AG20443 (cell line): ENCODE results near the gene KCNH8.
"Not testable (repeated sequence)": the region's sequence is repeated elsewhere in the genome, so short reads cannot be mapped to it uniquely, and the experiment has no call there.

ENCODE experiments used
- DNase-seq: peaks from one replicate; pipeline ENCODE4 v3.0.0; 2012; ENCODE audit warnings: low spot score, mixed read lengths

The KCNH8 gene

DNA sequence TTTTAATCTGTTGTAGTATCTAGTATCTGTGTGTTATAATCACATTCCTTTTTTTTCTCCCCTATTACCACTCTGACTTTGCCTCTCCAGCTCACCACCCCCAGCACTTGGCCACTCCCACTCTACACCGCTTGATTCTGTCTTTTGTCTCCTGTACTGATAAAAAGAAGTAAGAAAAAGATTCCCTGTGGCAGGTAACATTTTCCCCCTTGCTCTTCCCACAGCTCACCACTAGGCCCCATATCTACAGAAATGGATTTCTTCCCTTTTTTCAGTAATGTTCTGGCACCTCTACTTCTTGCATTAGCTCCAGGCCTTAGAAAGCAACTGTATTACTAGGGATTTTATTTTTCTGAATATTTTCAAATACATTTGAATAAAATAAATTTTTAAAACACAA is 25.6 kb downstream of the KCNH8 start:
- DNase-seq = no peak

DNA sequence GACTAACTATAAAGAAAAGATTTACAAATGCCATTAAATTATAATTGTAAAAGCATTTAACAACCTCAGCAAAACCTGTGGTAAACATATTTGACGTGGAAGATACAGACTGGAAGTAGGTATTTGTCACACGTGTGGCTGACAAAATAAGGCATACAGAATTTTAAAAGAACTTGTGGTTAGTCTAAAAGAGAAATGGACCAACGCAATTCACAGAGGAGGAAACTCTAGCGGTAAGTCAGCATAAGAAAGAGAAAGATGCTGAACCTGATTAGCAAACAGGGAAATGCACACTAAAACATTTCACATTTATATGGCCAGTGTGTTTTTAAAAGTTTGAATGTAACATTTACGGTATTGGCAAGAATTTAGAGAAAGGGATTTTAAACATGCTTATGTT is 35.3 kb downstream of the KCNH8 start:
- DNase-seq = no peak

- no peak for DNase-seq
Observed at GRCh38 chr3:19190126-19190525, 41.8 kb downstream of the KCNH8 start.

DNA sequence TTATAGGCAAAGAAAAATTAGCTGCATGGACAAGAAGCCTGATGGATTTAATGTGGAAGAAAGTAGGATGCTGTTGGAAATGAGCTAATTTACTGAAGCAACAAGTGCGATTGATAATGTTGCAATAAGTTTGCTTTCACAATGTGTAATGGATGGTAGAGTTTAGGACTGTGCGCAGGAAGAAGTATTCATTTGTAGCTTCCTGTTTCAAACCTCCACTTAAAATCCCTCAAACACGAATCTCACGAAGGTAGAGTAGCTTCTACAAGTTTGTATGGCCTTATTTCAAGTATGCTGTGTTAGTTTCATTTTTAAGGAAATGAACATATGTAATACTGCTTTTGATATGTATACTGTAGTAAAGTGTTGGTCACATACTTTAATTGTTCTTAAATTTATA is 42.3 kb downstream of the KCNH8 start:
- DNase-seq = no peak

DNA sequence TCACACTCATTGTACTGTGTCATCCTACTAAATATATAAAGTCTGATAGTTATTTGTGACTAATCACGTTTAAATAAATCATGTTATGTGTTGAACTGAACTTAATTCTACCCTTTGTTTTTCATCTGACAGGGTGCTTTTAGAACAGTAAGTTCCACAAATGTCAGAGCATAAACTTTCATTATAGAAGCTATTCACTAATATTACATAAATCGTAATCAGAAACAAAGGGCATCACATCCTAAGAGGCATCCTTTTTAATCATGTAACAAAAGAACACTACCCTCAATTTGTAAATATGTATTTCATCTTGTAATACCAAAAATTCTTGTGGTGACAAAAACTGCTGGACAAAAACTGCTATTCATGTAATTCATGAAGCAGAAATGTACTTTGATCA is 50.8 kb downstream of the KCNH8 start:
- DNase-seq = no peak

DNA sequence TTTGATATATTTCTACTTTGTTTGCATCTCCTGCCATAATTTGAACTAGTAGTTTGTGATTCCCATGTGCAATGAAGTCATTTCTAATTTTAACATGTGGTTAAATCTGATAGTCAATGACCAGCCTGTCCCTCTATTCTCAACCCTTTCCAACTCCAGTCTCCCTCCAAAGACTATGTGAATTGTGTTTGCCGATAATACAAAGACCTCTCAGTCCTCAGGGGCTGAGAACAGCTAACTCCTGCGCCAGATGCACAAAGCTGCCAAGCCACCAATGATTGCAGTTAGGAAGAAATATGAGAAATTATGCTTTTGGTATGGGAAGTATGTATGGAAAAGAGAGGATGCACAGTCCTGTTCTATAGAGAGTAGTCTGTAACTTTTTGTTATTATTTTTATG is 54.0 kb downstream of the KCNH8 start:
- no peak for DNase-seq

DNA sequence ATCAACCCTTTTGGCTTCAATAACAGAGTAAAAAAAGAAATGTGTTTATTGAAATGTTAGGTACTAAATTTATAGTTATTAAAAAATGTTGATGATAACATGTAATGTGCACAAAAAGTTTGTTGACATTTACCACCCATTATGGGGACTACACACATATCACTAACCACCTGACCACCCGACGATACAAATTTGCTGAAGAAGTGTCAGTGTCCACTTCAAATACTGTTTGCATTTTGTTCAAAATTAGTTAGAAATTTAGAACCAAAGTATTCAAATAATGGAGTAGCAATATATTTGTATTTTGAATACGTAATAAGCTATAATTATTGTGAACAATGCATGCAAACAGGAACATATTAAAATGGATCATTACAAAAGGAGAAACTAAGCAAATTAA is 54.4 kb downstream of the KCNH8 start:
- DNase-seq = no peak

GRCh38 chr3:19206540-19206939 is 58.2 kb downstream of the KCNH8 start:
- no peak for DNase-seq

DNA sequence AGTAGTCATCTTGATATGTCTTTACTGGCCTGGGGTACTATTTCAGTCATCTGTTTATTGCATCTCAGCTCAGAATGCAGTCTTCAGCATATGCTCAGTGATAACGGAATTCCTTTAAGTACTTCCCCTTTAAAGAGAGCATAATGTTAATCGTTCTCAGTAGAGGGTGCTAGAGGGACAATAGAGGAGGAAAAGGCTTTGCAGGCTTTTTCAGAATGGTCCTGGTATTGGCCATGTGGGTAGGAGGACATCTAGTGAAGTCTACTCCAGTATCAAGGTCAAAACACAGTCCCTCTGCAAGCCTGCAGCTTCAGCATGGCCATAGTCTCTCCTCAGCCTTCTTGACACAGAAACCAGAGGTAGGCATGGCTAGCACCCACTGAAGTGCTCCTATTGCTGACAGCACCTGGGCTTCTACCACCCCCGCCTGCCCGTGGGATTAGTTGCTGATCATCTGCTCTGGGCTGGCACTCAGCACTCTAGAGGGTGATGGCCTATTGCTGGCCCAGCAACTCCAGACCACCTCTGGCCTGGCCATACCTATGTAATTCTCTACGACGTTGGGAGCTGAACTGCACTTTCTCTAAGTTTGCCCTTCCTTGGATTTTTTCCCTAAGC is 65.4 kb downstream of the KCNH8 start:
- no peak for DNase-seq

- DNase-seq = no peak
Observed at GRCh38 chr3:19215427-19215826, 67.1 kb downstream of the KCNH8 start.

DNA sequence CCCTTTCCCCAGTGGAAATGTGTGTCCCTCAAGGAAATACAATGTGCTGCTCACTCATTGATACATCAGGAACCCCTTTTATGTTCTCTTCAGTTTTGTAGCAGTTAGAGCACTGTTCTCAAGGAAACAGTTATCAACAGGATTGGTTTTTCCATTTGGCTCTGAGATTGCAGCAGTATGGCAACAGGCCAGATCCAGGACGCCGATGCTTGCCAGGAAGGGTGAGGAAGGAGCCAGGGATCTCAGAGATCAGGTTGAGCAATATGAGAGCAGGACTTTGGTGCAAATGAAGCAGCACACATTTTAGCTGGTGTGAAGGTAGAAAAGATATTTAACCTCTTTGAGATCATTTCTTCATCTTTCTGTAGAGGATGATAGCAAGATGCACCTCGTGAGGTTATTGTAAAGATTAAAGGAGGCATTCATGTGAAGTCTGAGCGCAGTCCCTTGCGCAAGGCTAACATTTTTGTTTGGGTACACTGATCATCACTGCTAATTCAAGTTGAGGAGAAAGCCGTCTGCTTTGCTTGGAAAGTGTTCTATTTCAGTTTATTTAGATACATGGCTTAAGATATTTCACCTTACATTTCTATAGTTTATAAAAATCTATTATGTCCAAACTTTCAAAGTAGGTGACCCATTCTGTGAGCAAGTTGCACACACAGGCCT is 68.5 kb downstream of the KCNH8 start:
- no peak for DNase-seq

- DNase-seq = no peak
Observed at GRCh38 chr3:19220311-19220710, 72.0 kb downstream of the KCNH8 start.

DNA sequence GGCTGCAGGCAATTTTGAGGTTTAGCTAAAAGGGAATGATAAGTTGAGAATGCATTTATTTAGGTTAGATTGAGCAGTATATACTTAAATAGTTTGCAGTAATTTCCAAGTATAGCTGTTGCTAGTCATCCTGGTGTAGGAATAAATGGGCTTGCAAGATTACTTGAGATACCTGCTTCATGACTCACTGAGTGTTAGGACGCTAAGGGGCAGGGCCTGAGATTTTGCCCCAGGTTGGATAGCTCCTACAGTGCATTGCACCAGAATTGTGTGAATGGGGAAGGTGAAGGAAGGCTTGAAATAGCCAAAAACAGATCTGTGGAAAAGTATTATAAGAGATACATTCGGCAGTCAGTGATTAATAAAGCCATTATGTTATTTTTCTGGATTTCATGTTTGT is 72.8 kb downstream of the KCNH8 start:
- DNase-seq = no peak

DNA sequence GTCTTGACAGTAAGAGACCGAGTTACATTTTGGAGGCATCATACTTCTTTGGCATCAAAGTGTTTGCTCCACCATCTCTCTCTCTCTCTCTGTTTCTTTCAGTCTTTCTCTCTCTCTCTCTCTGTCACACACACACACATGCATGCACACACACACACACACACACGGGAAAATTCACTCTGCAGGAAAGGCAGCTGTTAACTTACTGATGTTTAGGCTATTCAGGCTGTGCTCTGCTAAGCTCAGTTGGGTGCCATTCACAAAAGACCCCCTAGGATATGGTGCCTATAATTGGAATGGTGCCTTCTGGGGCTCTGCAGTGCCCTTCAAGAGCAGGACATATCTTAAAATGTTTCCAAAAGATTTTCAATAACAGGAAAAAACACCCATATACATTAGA is 78.2 kb downstream of the KCNH8 start:
- no peak for DNase-seq

DNA sequence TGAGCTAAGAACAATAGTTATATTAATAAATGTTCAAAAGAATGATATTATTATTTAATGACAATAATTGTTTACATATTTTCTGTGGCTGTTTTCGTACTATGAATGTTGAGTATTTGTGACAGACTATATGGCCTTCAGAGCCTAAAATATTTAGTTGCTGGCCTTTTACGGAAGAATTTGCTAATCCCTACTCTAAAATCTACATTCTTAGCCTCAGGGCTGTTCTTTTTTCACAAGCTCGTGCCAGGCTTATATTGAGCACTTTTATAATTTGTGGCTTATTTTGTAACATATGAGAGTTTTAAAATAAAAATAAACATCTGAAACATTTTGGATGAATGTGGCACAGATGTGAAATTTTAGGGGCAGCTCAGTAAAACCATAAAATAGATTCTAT is 79.9 kb downstream of the KCNH8 start:
- no peak for DNase-seq

- DNase-seq = no peak
Observed at GRCh38 chr3:19229086-19229485, 80.8 kb downstream of the KCNH8 start.

- DNase-seq = not testable (repeated sequence)
Observed at GRCh38 chr3:19229881-19230280, 81.6 kb downstream of the KCNH8 start.

DNA sequence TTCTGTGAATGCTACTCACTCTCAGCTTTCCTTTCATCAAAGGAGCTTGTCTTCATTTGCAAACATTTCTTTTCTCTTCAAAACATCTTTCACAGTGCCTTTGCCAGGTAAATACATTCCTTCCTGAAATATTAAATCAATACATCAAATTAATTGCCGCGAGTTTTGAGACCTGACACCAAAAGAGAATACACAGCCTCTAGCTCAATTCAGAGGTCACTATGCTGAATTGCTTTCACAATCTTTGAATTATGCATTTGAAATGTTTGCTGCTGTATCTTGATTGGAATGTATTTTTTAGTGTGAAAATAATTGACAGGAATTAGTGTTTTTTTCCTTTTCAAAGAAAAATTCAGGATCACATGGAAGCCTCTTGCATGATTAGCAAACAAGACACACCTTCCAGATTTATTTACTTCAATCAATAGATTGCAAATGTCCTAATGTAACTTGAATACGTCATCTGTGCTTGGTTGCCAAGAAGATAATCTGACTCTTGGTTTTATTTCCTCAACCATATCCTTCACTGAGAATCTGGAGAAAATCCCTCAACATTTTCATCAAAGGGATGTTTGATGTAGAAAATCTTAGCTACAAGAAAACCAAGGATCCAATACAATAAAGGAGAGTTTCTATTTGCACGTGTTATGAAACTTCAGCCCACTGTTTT is 83.6 kb downstream of the KCNH8 start:
- DNase-seq = no peak

DNA sequence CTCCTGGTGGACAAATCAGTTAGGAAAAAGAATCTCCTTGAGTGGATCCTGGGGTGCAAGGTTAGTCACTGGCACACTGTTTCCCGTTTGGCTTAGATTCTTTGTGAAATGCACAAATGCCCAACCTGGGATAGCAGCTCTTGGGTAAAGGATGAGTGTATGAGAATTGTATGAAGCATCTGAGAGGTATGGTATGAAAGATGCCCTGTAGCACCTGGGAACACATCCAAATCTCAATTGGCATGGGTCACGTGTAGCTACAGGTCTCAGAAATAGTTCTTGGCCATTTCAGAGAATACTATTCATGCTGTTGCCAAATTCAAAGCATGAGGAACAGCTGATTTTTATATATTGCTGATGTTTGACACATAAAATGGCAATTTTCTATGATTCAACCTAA is 84.3 kb downstream of the KCNH8 start:
- DNase-seq = no peak

GRCh38 chr3:19233882-19234784 is 85.8 kb downstream of the KCNH8 start:
- not testable (repeated sequence) for DNase-seq

DNA sequence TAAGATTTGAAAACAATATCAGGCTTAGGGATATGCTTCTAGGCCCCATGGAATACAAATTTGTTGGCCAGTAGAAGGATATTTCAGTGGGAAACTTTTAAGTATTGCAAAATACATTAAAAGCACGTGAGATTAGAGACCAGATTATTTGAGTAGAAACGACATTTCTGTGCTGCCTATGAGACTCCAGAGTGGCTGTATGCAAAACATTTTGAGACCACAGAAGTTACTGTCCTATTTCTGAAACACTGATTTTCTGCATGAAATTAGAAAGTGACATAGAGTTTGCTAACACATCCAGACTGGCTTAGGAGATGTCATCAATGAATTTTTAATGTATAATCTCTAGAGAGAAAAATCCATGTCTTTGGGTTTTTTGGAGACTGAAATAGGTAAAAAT is 99.8 kb downstream of the KCNH8 start:
- no peak for DNase-seq

DNA sequence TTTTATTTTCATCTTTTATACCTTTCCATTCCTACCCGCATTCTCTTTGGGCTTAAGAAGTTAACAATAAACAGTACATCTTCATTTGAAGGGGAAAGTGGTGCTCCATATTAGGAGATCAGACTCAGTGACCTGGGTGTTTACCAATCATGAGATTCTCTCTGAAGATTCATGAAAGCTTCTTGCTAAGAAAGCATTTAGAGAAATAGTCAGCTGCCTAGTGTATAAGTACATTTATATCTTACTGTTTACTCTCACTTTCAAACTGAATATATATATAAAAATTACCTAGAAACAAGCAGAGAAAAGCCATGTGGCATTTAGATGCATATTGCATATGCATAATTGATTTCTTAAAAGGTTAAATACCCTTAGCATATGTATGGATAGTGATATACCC is 100.5 kb downstream of the KCNH8 start:
- no peak for DNase-seq
